Endothelial cell of umbilical vein (primary cell): Measurements from ENCODE around the gene TCF7L2. TPM values are rescaled to one million over a fixed set of nuclear protein-coding genes. Genes with fewer than 3 reads are reported as not detected.

Source experiments
- BruUV-seq: library from RNA; stranded (reverse); fragments of 400-500 nt; replicated peaks from 2 replicates; lab custom pipeline; 2021; lab: Mats Ljungman, UMichigan
- CTCF ChIA-PET: fragments of 300-600, 350-600 bp; sonication (Branson Sonifier 250); formaldehyde crosslinking; loops from one replicate; lab custom pipeline; 2021; ENCODE audit warnings: antibody characterized with exemption, inconsistent platforms; lab: Charles Lee
- POLR2A ChIA-PET: fragments of 300-600, 350-600 bp; sonication (Branson Sonifier 250); formaldehyde crosslinking; loops from one replicate; lab custom pipeline; 2021; ENCODE audit warnings: antibody characterized with exemption, inconsistent platforms; lab: Charles Lee
- DNase-seq: peaks from one replicate; pipeline ENCODE4 v3.0.0-alpha.2; 2011; ENCODE audit warnings: low read depth, low spot score
- FAIRE-seq: peaks from 2 replicates; lab custom pipeline; 2011; peaks lifted over from hg19 to GRCh38; lab: Jason Lieb, UNC
- H2AFZ ChIP-seq: 2 replicates; pipeline ENCODE4 v1.6.0; 2012; ENCODE audit warnings: low read depth, low read length, control low read depth, inconsistent platforms
- H3K27ac ChIP-seq: 2 replicates; pipeline ENCODE4 v1.5.1; 2011; ENCODE audit warnings: low read depth, mild to moderate bottlenecking, control low read depth, low read length, moderate library complexity; ENCODE audit not compliant: insufficient read depth
- H3K27me3 ChIP-seq, 2 experiments: 2 replicates each; pipeline versions ENCODE4 v1.6.0 to v1.6.1; 2011; ENCODE audit warnings: low read length in 2 of 2, mixed read lengths in 1 of 2; ENCODE audit not compliant: control insufficient read depth in 2 of 2, insufficient read depth in 2 of 2
- H3K36me3 ChIP-seq, 2 experiments: 2 replicates in 1 of 2; 3 replicates in 1 of 2; pipeline ENCODE4 v1.5.1; 2011; ENCODE audit warnings: low read length in 2 of 2, mild to moderate bottlenecking in 1 of 2, moderate library complexity in 1 of 2; ENCODE audit not compliant: control insufficient read depth in 2 of 2, insufficient read depth in 2 of 2; ENCODE audit errors: extremely low read depth in 1 of 2
- H3K4me1 ChIP-seq: 3 replicates; pipeline ENCODE4 v1.5.1; 2011; ENCODE audit warnings: mild to moderate bottlenecking, low read length; ENCODE audit not compliant: control insufficient read depth, insufficient read depth; ENCODE audit errors: extremely low read depth
- H3K4me2 ChIP-seq: 2 replicates; pipeline ENCODE4 v1.6.1; 2011; ENCODE audit warnings: low read length, control low read depth, mixed read lengths; ENCODE audit not compliant: insufficient read depth
- H3K4me3 ChIP-seq, 3 experiments: fragments of 200-600 bp in 1 of 3; sonication (generic), shearing (Covaris generic) in 1 of 3; replicated peaks in 1 of 3; 2 replicates each; pipeline ENCODE4 v1.5.1; 2011 to 2016; ENCODE audit warnings: control low read depth in 3 of 3, low read length in 3 of 3, mild to moderate bottlenecking in 2 of 3, inconsistent platforms in 1 of 3, low read depth in 1 of 3, moderate library complexity in 1 of 3; ENCODE audit not compliant: insufficient read depth in 1 of 3
- H3K79me2 ChIP-seq: 2 replicates; pipeline ENCODE4 v1.6.0; 2012; ENCODE audit warnings: low read length, inconsistent platforms; ENCODE audit not compliant: control insufficient read depth, insufficient read depth
- H3K9ac ChIP-seq: replicated peaks from 2 replicates; pipeline ENCODE3; 2011; ENCODE audit warnings: low read length, control low read depth; ENCODE audit not compliant: insufficient read depth; ENCODE audit errors: extremely low read depth
- H3K9me1 ChIP-seq: replicated peaks from 3 replicates; pipeline ENCODE4 v1.6.0; 2011; ENCODE audit warnings: mild to moderate bottlenecking, low read length; ENCODE audit not compliant: control insufficient read depth, insufficient read depth; ENCODE audit errors: extremely low read depth
- H3K9me3 ChIP-seq: replicated peaks from 2 replicates; pipeline ENCODE4 v1.5.1; 2012; ENCODE audit warnings: low read length, inconsistent platforms; ENCODE audit not compliant: control insufficient read depth, insufficient read depth
- H4K20me1 ChIP-seq: replicated peaks from 2 replicates; pipeline ENCODE3; 2011; ENCODE audit warnings: mild to moderate bottlenecking, low read length; ENCODE audit not compliant: control insufficient read depth, insufficient read depth; ENCODE audit errors: extremely low read depth
- EZH2 ChIP-seq: IDR thresholded peaks from 2 replicates; pipeline ENCODE4 v1.6.1; 2012; ENCODE audit warnings: borderline replicate concordance, low read depth, mild to moderate bottlenecking, moderate library complexity, low read length, inconsistent platforms; ENCODE audit not compliant: severe bottlenecking
- FOS ChIP-seq: IDR thresholded peaks from 2 replicates; pipeline ENCODE4 v1.6.1; 2011; ENCODE audit warnings: mild to moderate bottlenecking, low read length, moderate library complexity, borderline replicate concordance; ENCODE audit not compliant: insufficient read depth
- GATA2 ChIP-seq: IDR thresholded peaks from 2 replicates; pipeline ENCODE4 v1.7.0; 2011; ENCODE audit warnings: low read depth, mild to moderate bottlenecking, moderate library complexity, mixed read lengths, low read length; ENCODE audit not compliant: insufficient read length, insufficient read depth
- JUN ChIP-seq: IDR thresholded peaks from 2 replicates; pipeline ENCODE4 v1.6.1; 2011; ENCODE audit warnings: borderline replicate concordance, low read depth; ENCODE audit not compliant: insufficient read length, insufficient read depth
- MYC ChIP-seq: IDR thresholded peaks from one replicate; pipeline ENCODE4 v1.6.1; 2011; ENCODE audit warnings: mild to moderate bottlenecking, low read depth, low read length
- POLR2A ChIP-seq: IDR thresholded peaks from 2 replicates; pipeline ENCODE4 v1.6.1; 2012; ENCODE audit warnings: low read depth, mild to moderate bottlenecking, control low read depth, low read length
- POLR2AphosphoS5 ChIP-seq: IDR thresholded peaks from 2 replicates; pipeline ENCODE4 v1.6.1; 2012; ENCODE audit warnings: low read depth, mild to moderate bottlenecking, control low read depth, low read length, moderate library complexity; ENCODE audit not compliant: insufficient read depth
- dilution Hi-C: fragments of 300-500 bp; cut with MboI; formaldehyde crosslinking; loops from one replicate; pipeline ENCODE4 v1.15.0; 2019; ENCODE audit warnings: low sequenced_read_pairs; ENCODE audit not compliant: extremely low pct_ligation_motif_present
- intact Hi-C: fragments of 100-400 bp; cut with micrococcal nuclease; formaldehyde crosslinking; loops from one replicate; pipeline ENCODE4 v1.10.0; 2022
- polyA plus RNA-seq, 4 experiments: library from polyadenylated mRNA; depleted of rRNA in 3 of 4; stranded (reverse) in 3 of 4; unstranded in 1 of 4; fragments of >200 nt; gene quantifications; 2 replicates each; pipeline versions ENCODE4 v1.2.1 to v1.2.3, GENCODE V29; 2011 to 2012; ENCODE audit warnings: missing spikeins in 1 of 4
- total RNA-seq: library from RNA; stranded (reverse); gene quantifications from 2 replicates; pipeline ENCODE4 v1.2.3, GENCODE V29; 2021
- TF ChIP-seq, protein P1 (sequence below): IDR thresholded peaks from 2 replicates; pipeline ENCODE4 v1.6.1; 2011; ENCODE audit not compliant: insufficient read depth, insufficient read length
- TF ChIP-seq, protein P2 (sequence below), 2 donors: IDR thresholded peaks; 1 replicate in 1 of 2; 2 replicates in 1 of 2; pipeline ENCODE4 v1.5.1; 2011; ENCODE audit warnings: low read length in 2 of 2, mild to moderate bottlenecking in 2 of 2, moderate library complexity in 2 of 2, control low read depth in 1 of 2, inconsistent platforms in 1 of 2, low read depth in 1 of 2; ENCODE audit not compliant: insufficient read depth in 1 of 2; ENCODE audit errors: extremely low read depth in 1 of 2

The TCF7L2 gene
- total and polyA plus RNA-seq, 2 donors (not counting 3 experiments of a cell fraction or from before 2014, with no cell fraction given) = 9.9 to 21.8 TPM

DNA sequence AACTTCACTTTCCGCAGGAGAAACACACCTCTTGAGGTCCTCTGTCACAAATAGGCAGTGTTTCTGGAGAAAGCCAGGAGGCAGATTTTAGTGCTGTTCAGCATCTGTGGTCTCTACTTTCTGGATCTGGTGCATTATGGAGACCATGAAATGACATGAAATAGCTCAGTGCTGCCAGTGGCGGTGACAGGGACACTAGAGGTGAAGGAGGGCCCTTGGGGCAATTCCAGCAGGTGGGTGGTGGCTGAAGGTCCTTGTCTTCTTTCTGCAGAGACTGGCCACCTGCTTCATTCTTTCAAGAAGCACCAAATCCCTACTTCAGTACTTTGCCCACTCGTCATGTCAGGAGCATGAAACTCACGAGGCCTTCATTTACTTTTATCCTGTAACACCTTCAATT, 135.7 kb downstream of the TCF7L2 start:
- no TSS peak for BruUV-seq

More for the DNA sequence above, 135.7 kb downstream of the TCF7L2 start:
- dilution Hi-C loops (no loop called here), intact Hi-C loops (loop anchor here (2.0 kb wide), 1 partner anchor 65 kb away; no protein-coding TSS in a partner anchor)
- FAIRE-seq (no peak), DNase-seq (no peak)
- TF ChIP-seq EZH2 (no peak), MYC (no peak), FOS (no peak), POLR2A (no peak), JUN (no peak), POLR2AphosphoS5 (no peak), GATA2 (no peak)
- TF ChIP-seq, protein P1, sequence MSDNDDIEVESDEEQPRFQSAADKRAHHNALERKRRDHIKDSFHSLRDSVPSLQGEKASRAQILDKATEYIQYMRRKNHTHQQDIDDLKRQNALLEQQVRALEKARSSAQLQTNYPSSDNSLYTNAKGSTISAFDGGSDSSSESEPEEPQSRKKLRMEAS = no peak
- TF ChIP-seq, protein P2, sequence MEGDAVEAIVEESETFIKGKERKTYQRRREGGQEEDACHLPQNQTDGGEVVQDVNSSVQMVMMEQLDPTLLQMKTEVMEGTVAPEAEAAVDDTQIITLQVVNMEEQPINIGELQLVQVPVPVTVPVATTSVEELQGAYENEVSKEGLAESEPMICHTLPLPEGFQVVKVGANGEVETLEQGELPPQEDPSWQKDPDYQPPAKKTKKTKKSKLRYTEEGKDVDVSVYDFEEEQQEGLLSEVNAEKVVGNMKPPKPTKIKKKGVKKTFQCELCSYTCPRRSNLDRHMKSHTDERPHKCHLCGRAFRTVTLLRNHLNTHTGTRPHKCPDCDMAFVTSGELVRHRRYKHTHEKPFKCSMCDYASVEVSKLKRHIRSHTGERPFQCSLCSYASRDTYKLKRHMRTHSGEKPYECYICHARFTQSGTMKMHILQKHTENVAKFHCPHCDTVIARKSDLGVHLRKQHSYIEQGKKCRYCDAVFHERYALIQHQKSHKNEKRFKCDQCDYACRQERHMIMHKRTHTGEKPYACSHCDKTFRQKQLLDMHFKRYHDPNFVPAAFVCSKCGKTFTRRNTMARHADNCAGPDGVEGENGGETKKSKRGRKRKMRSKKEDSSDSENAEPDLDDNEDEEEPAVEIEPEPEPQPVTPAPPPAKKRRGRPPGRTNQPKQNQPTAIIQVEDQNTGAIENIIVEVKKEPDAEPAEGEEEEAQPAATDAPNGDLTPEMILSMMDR (IDR thresholded peaks at IDR 0.05; ENCODE audit: extremely low read depth in 1 of 2, insufficient read depth in 1 of 2, low read depth in 1 of 2, low read length in 2 of 2) = no peak
- Histone ChIP-seq H3K4me1 (peaks cover 28% of the 10 kb centered on the region), H3K79me2 (peaks cover 2% of the 10 kb centered on the region), H3K27me3 (no peaks in the 10 kb centered on the region), H3K36me3 (no peaks in the 10 kb centered on the region), H3K4me3 (no peak overlapping the region), H3K9me1 (no peaks in the 10 kb centered on the region), H2AFZ (no peak overlapping the region), H3K4me2 (no peak overlapping the region), H3K9ac (no peak overlapping the region), H3K27ac (peak overlapping the region; percentile 90), H3K9me3 (no peaks in the 10 kb centered on the region), H4K20me1 (no peaks in the 10 kb centered on the region)
- ChIA-PET CTCF (interaction anchor here (1.0 kb wide), 1 partner anchor 12 kb away, joined by 4 read pairs; no protein-coding TSS in a partner anchor), POLR2A (interaction anchor here (0.7 kb wide), 1 partner anchor 1386 kb away, joined by 3 read pairs; no protein-coding TSS in a partner anchor)
